GM23248 (cell line): ENCODE results near the gene SYP.

Experiments
- EZH2 ChIP-seq: fragments of 200-600 bp; sonication (generic); IDR thresholded peaks from 2 replicates; pipeline ENCODE4 v1.6.1; 2018; ENCODE audit warnings: antibody characterized with exemption, mild to moderate bottlenecking; ENCODE audit not compliant: insufficient read depth, poor library complexity, severe bottlenecking
- EZH2phosphoT487 ChIP-seq: fragments of 200-600 bp; sonication (generic); IDR thresholded peaks from 2 replicates; pipeline ENCODE4 v1.6.1; 2018; ENCODE audit warnings: antibody characterized with exemption, moderate library complexity, mild to moderate bottlenecking, low read depth; ENCODE audit not compliant: insufficient read depth

GRCh38 chrX:49197543-49198087 is 2.4 kb downstream of the SYP start:
- TF ChIP-seq EZH2phosphoT487 (no peak), EZH2 (no peak)
